NCI-H1694 (cell line): ENCODE data around the gene NRM.

Source experiments
- DNase-seq: peaks from one replicate; lab custom pipeline; 2025; lab: John Stamatoyannopoulos, UW

NRM gene

DNA sequence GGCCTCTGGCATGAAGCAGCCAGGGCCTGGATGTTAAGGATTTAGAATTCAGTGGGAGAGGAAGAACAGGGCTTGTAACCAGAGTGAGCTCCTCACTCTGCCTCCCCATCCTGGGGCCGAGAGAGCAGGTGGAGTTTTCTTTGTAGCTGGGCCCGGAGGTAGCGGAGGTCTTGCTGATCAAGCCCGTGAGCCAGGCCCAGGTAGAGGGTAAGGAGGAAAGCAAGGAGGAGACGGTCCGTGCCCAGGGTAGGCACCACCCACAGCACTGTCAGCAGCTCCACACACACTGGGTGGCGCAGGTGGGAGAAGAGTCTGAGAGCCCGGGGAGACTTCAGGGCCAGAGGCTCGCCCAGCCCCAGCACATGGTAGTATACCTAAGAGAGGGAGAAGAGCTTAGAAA is 2.2 kb downstream of the NRM start:
- no peak for DNase-seq

DNA sequence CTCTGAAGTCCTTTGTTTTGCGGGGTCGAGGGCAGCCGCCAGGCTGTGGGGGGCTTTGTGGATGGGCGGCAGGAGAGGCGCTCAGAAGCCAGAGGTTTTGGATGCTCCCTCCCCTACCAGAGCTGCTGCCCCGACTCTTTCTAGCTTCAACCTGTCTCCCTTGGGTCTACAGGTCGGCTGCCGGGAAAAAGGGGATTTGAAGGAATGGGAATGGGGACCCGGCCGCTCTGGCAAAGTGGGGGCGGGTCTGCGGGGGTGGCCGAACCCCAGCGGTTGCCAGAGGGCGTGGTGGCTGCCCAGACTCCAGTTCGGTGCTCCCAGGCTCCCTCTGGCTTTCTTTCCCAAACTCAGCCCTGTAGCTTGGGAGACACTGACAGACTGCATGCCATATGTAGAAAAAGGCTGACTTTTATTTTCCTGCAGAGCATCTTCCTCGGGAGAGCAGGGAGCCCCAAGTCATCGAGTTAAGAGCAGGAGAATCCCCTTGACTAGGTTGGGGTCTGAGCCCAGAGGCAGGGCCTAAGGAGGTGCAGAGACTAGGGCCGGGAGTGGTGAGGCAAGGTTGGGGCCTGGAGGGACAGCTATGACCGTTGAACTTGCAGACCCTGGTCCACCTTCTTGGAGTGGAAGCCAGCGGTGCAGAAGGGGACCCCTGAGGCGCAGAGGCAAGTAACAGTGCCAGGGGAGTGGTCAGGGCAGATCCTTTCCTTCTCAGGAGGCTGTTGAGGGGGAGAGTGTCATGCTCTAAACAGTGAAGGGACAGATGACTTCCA is 2.9 kb downstream of the NRM start:
- no peak for DNase-seq

- DNase-seq: peak; percentile 61
These were observed 3.7 kb downstream of the NRM start for GRCh38 chr6:30686908-30687658.

- no peak for DNase-seq
These were observed 4.5 kb downstream of the NRM start, which contains the start of gene PPP1R18 for GRCh38 chr6:30686009-30686907. TSS of gene PPP1R18 (minus strand) at chr6:30686645. CDS start at chr6:30686018, 627 bp downstream.

- DNase-seq: no peak
These were observed 5.4 kb downstream of the NRM start for GRCh38 chr6:30685157-30686008.

DNA sequence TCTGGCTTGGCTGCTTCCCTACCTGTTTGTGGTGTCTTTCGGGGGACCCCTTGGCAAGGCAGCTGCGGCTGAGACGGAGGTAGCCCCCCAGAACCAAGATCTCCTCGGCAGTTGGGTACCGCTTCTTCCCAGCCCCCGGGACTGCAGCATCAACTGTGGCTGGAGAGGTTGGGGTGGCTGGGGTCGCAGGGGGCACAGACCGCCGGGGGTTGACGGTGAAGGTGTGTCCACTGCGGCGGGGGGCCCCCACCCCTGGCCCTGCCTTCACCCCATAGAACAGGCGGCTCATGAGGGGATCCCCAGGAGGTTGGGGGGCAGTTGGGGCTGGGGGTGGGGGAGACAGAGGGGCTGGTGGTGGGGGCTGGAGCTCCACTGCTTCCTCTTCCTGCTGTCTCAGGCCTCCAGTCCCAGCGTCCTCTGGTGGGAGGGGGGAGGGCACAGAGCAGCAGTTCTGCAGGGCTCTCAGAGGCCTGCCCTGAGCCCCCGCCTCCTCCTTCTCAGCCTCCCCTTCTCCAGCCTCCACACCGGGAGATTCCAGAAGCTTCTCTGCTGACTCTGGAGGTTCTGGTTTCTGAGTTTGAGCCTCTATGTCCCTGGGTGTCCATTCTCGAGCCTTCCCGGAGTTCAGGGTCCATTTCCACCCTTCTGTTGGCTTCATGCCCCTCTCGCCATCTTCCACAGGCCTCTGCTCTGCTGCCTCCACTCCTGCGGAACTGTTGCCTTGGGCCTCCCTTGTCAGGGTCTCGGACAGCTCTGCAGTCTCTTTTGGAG is 6.2 kb downstream of the NRM start:
- no peak for DNase-seq

DNA sequence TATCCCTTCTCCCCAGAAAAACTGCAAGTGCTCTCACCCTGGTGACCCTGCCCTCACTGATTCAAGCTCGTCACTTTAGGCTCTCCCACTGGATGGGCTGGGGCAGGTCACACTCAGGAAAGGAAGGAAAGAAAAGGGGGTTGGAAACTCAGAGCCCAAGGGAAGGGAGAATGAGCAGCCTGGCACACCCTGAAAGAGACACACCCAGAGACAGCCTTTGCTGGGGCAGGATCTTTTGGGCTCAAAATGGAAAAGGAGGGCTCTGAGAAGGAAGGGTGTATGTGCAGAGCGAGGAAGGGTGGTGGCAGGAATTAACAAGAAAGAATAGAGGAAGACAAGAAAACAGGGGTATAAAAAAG is 6.8 kb downstream of the NRM start:
- no peak for DNase-seq

DNA sequence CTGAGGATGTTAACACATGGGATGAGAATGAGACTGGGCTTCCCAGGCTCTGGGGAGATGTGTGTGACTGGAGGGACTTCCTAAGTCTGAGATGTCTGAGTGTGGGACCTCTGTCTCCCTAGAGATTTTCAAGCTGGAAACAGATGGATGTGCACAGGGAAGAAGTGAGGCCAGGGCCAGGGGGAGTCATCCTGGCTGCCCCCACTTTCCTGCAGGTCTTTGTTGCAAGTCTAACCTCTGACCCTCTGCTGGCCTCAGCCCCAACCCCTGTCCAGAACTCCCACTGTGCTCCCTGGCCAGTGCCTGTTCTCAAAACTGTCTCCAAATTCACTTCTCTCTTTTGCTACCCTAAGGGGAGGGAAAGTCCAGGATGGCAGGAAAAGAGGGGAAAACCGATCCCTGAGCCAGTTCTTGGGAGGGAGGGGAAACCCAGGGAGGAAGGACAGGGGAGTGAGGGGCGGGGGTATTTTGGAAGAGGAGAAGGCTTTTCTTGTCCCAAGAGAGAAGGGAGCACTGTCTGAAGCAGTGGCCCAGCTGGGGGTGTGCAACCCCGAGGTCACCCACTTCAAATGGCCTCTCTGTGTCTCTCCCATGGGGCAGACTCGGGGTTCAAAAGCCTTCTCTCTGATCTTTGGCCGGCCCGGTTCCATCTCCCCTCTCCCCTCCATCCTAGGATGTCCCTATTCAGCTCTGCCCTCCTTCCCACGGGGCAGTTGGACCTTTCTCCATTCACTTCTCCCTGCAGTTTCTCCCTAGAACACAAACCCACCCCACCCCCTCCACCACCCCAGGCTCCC is 7.4 kb downstream of the NRM start:
- no peak for DNase-seq

DNA sequence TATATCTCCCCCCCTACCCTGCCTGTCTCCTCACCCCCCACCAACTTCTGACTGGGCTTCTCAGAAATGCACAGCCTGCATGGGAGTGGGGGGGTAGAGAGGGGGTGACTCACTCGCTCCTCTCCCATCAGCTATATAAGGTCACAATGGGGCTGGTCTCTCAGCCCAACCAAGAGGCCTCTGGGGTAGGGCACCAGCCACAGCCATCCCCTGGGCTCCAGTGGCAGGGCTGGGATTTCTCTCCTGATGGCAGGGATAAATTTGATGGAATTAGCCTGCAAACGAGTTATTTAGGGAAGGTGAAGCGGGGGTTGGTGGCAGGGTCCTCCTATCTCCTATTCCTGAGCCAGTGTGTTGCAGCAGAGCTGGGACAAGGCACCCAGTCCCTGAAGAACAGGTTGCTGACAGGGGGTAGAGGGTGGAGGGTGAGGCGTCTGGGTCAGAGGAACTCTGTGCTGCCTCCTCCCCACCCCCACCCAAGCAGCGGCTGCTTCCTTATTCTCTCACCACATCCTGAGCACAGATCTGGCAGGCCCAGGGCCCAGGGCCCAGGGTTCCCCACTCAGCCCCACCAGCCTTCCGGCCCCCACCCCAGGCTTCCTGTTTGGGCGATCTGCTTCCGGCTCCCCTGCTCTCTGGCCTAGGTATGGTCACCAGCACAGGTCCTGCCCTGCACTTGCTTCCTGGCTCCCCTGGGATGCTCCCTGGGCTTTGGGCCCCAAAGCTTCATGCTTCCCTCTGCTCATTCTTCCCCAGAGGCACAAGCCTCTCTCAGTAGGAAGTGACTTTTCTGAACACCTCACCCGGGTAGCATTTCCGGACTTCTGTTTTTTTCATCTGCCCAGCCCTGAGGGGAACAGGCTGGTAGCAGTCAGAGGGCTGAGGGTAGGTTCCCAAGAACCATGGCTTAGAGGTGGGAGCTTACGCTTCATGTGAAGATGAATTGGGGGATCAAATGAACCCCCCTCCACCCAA is 8.4 kb downstream of the NRM start:
- no peak for DNase-seq

- no peak for DNase-seq
These were observed 9.0 kb downstream of the NRM start for GRCh38 chr6:30681766-30682142.

DNA sequence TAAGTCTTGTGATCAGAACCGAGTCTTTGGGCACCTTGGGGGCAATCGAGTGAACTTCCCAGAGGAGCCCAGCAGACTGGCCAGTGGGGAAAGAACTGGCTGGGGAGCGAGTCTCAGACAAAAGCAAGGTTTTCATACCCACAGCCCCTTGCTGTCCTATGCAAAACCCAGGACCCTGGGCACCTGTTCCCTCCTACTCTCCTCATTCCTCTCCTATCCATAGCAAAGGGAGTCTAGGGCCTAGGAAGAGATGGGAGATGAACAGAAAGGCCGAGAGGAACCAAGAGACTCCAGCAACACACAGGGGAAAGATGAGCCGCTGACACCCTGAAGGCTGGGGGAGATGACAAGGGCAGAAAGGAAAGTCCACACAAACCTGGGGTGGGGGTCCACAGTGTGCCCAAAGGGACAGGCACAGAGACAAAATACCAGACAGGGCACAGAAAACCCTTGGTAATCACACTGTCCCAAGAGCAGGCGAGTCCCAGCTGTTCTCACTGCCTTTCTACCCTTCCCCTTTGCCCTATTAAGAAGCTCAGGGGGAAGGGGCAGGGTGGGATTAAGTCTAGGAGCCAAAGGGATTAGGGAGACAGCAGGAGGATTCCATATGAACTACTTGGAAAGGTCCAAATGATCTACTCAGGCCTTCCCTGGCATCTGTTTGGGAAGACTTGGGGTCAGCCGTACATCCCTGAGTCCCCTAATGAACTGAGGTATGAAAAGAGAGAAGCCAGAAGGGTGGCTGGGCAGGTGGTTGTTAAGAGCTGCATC is 10.8 kb downstream of the NRM start:
- no peak for DNase-seq

DNA sequence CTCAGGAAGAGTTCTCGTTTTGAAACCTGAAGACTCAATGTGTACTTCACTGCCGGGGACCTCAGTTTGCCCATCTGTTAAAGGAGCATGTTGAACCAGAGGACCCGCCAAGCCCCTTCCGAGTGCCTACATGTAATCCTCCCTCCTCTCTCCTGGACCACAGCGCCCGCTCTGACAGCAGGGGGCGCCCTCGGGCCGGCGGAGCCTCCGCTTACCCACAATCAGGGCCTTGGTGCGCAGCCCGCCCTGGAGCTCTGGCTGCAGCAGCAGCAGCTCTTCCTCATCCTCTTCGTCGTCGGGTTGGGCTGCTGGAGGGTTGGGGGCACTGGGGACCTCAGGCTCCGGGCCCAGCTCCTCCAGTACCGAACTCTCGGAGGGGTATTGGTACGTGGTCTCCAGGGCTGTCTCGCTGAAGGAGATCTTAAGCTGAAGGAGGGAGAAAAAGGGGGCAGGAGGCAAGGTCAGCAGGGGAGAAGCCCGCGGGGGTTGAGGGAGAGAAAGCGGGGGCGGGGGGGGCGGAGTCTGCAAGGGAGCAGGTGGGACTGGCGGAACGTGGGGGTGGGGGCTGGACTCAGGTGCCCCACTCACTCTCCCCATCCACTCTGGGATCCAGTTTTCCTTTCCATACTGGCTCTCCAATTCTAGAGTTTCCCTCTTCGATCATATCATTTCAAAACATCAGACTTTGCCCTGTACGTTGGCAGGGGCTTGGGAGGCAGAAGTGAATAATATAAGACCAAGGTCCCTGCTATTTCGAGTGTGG is 11.6 kb downstream of the NRM start:
- DNase-seq: peak; percentile 34

DNA sequence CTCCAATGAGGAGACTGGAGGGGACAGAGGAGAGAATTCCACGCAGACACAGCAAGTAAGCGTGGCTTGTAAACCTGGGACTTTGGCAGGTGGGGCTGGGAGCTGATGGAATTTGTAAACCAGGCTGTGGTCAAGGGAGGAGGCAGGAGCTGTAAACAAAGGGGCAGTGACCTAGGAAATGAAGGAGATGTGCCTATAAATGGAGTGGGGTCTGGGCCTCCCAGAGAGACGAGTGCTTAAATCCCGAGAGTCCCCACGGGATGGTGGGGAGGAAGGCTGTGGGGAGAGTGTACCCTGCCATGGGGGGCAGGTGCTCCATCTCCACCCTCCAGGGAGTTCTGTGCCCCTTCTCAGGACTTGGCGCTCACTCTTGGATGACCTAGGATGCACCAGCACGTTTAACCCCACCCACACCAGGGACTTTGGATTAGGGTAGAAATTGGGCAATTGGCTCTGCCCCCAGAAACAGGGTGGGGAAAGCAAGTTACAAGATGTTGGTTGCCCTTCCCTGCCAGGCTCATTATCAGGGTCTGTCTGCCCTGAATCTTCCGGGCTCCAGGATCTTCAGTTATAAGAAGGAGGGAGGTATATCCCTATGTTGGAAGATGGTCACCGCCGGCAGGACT is 14.0 kb downstream of the NRM start:
- no peak for DNase-seq

GRCh38 chr6:30672445-30673253 is 18.1 kb downstream of the NRM start, which contains the start of gene DHX16:
TSS of gene DHX16 (minus strand) at chr6:30673006. CDS start at chr6:30672841, 165 bp downstream.
- DNase-seq: peak; percentile 84

GRCh38 chr6:30670760-30671527 is 19.8 kb downstream of the NRM start:
- no peak for DNase-seq
